Central memory CD8-positive, alpha-beta T cell (primary cell): Measurements from ENCODE around the gene OCA2.

ENCODE experiments used
- ATAC-seq: fragments of 150-1000 bp; cut with Tn5 transposase; replicated peaks from 2 replicates; pipeline ENCODE4 v1.10.0; 2022; ENCODE audit warnings: mild to moderate bottlenecking, moderate FRiP score, moderate number of reproducible peaks; ENCODE audit not compliant: poor library complexity, severe bottlenecking; ENCODE audit errors: extremely low read depth
- DNase-seq, 2 donors: peaks; one replicate each; pipeline ENCODE4 v3.0.0; 2021; ENCODE audit warnings: low spot score in 2 of 2
- H3K27ac Mint-ChIP-seq: one replicate; pipeline ENCODE4 v1.8.0; 2022; ENCODE audit warnings: low read depth, mild to moderate bottlenecking, moderate library complexity, mixed read lengths
- H3K27me3 Mint-ChIP-seq: one replicate; pipeline ENCODE4 v1.8.0; 2022; ENCODE audit warnings: mixed read lengths
- H3K36me3 Mint-ChIP-seq: one replicate; pipeline ENCODE4 v1.8.0; 2022; ENCODE audit warnings: mild to moderate bottlenecking, moderate library complexity, mixed read lengths; ENCODE audit not compliant: insufficient read depth
- H3K4me1 Mint-ChIP-seq: one replicate; pipeline ENCODE4 v1.8.0; 2022; ENCODE audit warnings: mixed read lengths
- H3K4me3 Mint-ChIP-seq: one replicate; pipeline ENCODE4 v1.8.0; 2022; ENCODE audit warnings: mild to moderate bottlenecking, moderate library complexity, mixed read lengths
- H3K9me3 Mint-ChIP-seq: one replicate; pipeline ENCODE4 v1.8.0; 2022; ENCODE audit warnings: mixed read lengths

Gene OCA2

GRCh38 chr15:27869697-27870281 is 229.3 kb downstream of the OCA2 start:
- peaks cover 8% of the 10 kb centered on the region for H3K9me3 Mint-ChIP-seq
- no peaks in the 10 kb centered on the region for H3K27me3 Mint-ChIP-seq
- H3K36me3 Mint-ChIP-seq = no peaks in the 10 kb centered on the region
- no peak overlapping the region for H3K4me3 Mint-ChIP-seq
- ATAC-seq (no peak), DNase-seq (no peak)
- no peaks in the 10 kb centered on the region for H3K4me1 Mint-ChIP-seq
- no peak overlapping the region for H3K27ac Mint-ChIP-seq

- no peaks in the 10 kb centered on the region for H3K4me1 Mint-ChIP-seq
- ATAC-seq (no peak), DNase-seq (no peak)
- H3K9me3 Mint-ChIP-seq = peaks cover 11% of the 10 kb centered on the region
- no peaks in the 10 kb centered on the region for H3K36me3 Mint-ChIP-seq
- no peaks in the 10 kb centered on the region for H3K27me3 Mint-ChIP-seq
- no peak overlapping the region for H3K4me3 Mint-ChIP-seq
- H3K27ac Mint-ChIP-seq = no peak overlapping the region
Measured at GRCh38 chr15:27868828-27869404, 230.2 kb downstream of the OCA2 start.

- no peaks in the 10 kb centered on the region for H3K4me1 Mint-ChIP-seq
- H3K27ac Mint-ChIP-seq = no peak overlapping the region
- H3K36me3 Mint-ChIP-seq = no peaks in the 10 kb centered on the region
- H3K4me3 Mint-ChIP-seq = no peak overlapping the region
- no peaks in the 10 kb centered on the region for H3K27me3 Mint-ChIP-seq
- peaks cover 17% of the 10 kb centered on the region for H3K9me3 Mint-ChIP-seq
- ATAC-seq (no peak), DNase-seq (no peak)
Measured at GRCh38 chr15:27867861-27868260, 231.3 kb downstream of the OCA2 start.

GRCh38 chr15:27866505-27867165 is 232.5 kb downstream of the OCA2 start:
- ATAC-seq (no peak), DNase-seq (no peak)
- no peaks in the 10 kb centered on the region for H3K4me1 Mint-ChIP-seq
- H3K27me3 Mint-ChIP-seq = no peaks in the 10 kb centered on the region
- peaks cover 17% of the 10 kb centered on the region for H3K9me3 Mint-ChIP-seq
- H3K36me3 Mint-ChIP-seq = no peaks in the 10 kb centered on the region
- no peak overlapping the region for H3K27ac Mint-ChIP-seq
- no peak overlapping the region for H3K4me3 Mint-ChIP-seq

- peaks cover 25% of the 10 kb centered on the region for H3K9me3 Mint-ChIP-seq
- H3K4me1 Mint-ChIP-seq = no peaks in the 10 kb centered on the region
- no peak for DNase-seq
- ATAC-seq = no peak
- H3K36me3 Mint-ChIP-seq = no peaks in the 10 kb centered on the region
- no peak overlapping the region for H3K4me3 Mint-ChIP-seq
- no peak overlapping the region for H3K27ac Mint-ChIP-seq
- no peaks in the 10 kb centered on the region for H3K27me3 Mint-ChIP-seq
Measured at GRCh38 chr15:27865926-27866325, 233.2 kb downstream of the OCA2 start.

GRCh38 chr15:27865323-27865922 is 233.7 kb downstream of the OCA2 start:
- ATAC-seq (no peak), DNase-seq (no peak)
- H3K4me1 Mint-ChIP-seq = no peaks in the 10 kb centered on the region
- H3K27ac Mint-ChIP-seq = no peak overlapping the region
- H3K9me3 Mint-ChIP-seq = peaks cover 26% of the 10 kb centered on the region
- H3K27me3 Mint-ChIP-seq = no peaks in the 10 kb centered on the region
- H3K36me3 Mint-ChIP-seq = no peaks in the 10 kb centered on the region
- no peak overlapping the region for H3K4me3 Mint-ChIP-seq

GRCh38 chr15:27864719-27865118 is 234.4 kb downstream of the OCA2 start:
- no peak for DNase-seq
- no peaks in the 10 kb centered on the region for H3K27me3 Mint-ChIP-seq
- no peak overlapping the region for H3K27ac Mint-ChIP-seq
- H3K9me3 Mint-ChIP-seq = peaks cover 24% of the 10 kb centered on the region
- no peak for ATAC-seq
- H3K4me3 Mint-ChIP-seq = no peak overlapping the region
- H3K4me1 Mint-ChIP-seq = no peaks in the 10 kb centered on the region
- H3K36me3 Mint-ChIP-seq = no peaks in the 10 kb centered on the region

- DNase-seq (no peak), ATAC-seq (no peak)
- Mint-ChIP-seq H3K4me3 (no peak overlapping the region), H3K27ac (no peak overlapping the region), H3K36me3 (no peaks in the 10 kb centered on the region), H3K27me3 (no peaks in the 10 kb centered on the region), H3K9me3 (peaks cover 24% of the 10 kb centered on the region), H3K4me1 (no peaks in the 10 kb centered on the region)
Measured at GRCh38 chr15:27864086-27864485, 235.0 kb downstream of the OCA2 start.

- Mint-ChIP-seq H3K4me3 (no peak overlapping the region), H3K27ac (no peak overlapping the region), H3K9me3 (peaks cover 24% of the 10 kb centered on the region), H3K4me1 (no peaks in the 10 kb centered on the region), H3K27me3 (no peaks in the 10 kb centered on the region), H3K36me3 (no peaks in the 10 kb centered on the region)
- DNase-seq = no peak
- no peak for ATAC-seq
Measured at GRCh38 chr15:27863000-27863399, 236.1 kb downstream of the OCA2 start.

- H3K36me3 Mint-ChIP-seq = no peaks in the 10 kb centered on the region
- no peak overlapping the region for H3K27ac Mint-ChIP-seq
- DNase-seq (no peak), ATAC-seq (no peak)
- no peak overlapping the region for H3K4me3 Mint-ChIP-seq
- peaks cover 35% of the 10 kb centered on the region for H3K9me3 Mint-ChIP-seq
- H3K4me1 Mint-ChIP-seq = no peaks in the 10 kb centered on the region
- no peaks in the 10 kb centered on the region for H3K27me3 Mint-ChIP-seq
Measured at GRCh38 chr15:27861171-27861570, 237.9 kb downstream of the OCA2 start.

GRCh38 chr15:27855137-27855536 is 244.0 kb downstream of the OCA2 start:
- Mint-ChIP-seq H3K27ac (no peak overlapping the region), H3K4me3 (no peak overlapping the region), H3K36me3 (no peaks in the 10 kb centered on the region), H3K27me3 (no peaks in the 10 kb centered on the region), H3K4me1 (no peaks in the 10 kb centered on the region), H3K9me3 (peaks cover 19% of the 10 kb centered on the region)
- DNase-seq (no peak), ATAC-seq (no peak)

- H3K4me1 Mint-ChIP-seq = no peaks in the 10 kb centered on the region
- no peak overlapping the region for H3K27ac Mint-ChIP-seq
- H3K9me3 Mint-ChIP-seq = peaks cover 19% of the 10 kb centered on the region
- no peaks in the 10 kb centered on the region for H3K27me3 Mint-ChIP-seq
- no peaks in the 10 kb centered on the region for H3K36me3 Mint-ChIP-seq
- DNase-seq = no peak
- H3K4me3 Mint-ChIP-seq = no peak overlapping the region
- ATAC-seq = no peak
Measured at GRCh38 chr15:27854601-27855000, 244.5 kb downstream of the OCA2 start.
